ENCODE results near the gene IFIT2.

GRCh38 chr10:89302625-89303024 is 779 bp downstream of the IFIT2 start:
- TF ChIP-seq NFIC (IDR thresholded peaks at IDR 0.05): no peak
- no peak for TF ChIP-seq ZBTB7A (IDR thresholded peaks at IDR 0.05; ENCODE audit: low read depth)
- no peak for TF ChIP-seq EP300 (IDR thresholded peaks at IDR 0.05; ENCODE audit: borderline replicate concordance)
- TF ChIP-seq TAF1 (IDR thresholded peaks at IDR 0.05; ENCODE audit: low read depth): no peak
- TF ChIP-seq, protein P1, sequence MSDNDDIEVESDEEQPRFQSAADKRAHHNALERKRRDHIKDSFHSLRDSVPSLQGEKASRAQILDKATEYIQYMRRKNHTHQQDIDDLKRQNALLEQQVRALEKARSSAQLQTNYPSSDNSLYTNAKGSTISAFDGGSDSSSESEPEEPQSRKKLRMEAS (IDR thresholded peaks at IDR 0.05): no peak
- TF ChIP-seq REST (IDR thresholded peaks at IDR 0.05; ENCODE audit: low read depth): no peak
- no peak for TF ChIP-seq TCF12 (IDR thresholded peaks at IDR 0.05; ENCODE audit: low read depth)

Data from Ishikawa (cell line).